CD14-positive monocyte (primary cell): ENCODE data around the gene LSM3. TPM values are rescaled to one million over a fixed set of nuclear protein-coding genes. Genes with fewer than 3 reads are reported as not detected.
A peak's percentile ranks its signal among the peaks of the same experiment; 100 is the strongest.

Experiments
- DNase-seq, 3 donors: peaks; one replicate each; pipeline ENCODE4 v3.0.0-alpha.2; 2011 to 2022
- H2AFZ ChIP-seq: 2 replicates; pipeline ENCODE4 v1.6.0; 2012; ENCODE audit warnings: mild to moderate bottlenecking, low read depth, low read length, inconsistent platforms; ENCODE audit not compliant: insufficient read depth, poor library complexity, severe bottlenecking
- H3K27ac ChIP-seq, 2 donors: 1 replicate in 1 of 2; 2 replicates in 1 of 2; pipeline ENCODE4 v1.5.1; 2012 to 2013; ENCODE audit warnings: low read length in 2 of 2, control low read depth in 1 of 2, inconsistent platforms in 1 of 2, low read depth in 1 of 2, mild to moderate bottlenecking in 1 of 2
- H3K27me3 ChIP-seq, 2 donors: one replicate each; pipeline versions ENCODE4 v1.6.0 to v1.6.1; 2011 to 2013; ENCODE audit warnings: low read length in 2 of 2; ENCODE audit not compliant: control insufficient read depth in 2 of 2, insufficient read depth in 2 of 2
- H3K36me3 ChIP-seq, 2 donors: replicated peaks in 1 of 2; 1 replicate in 1 of 2; 2 replicates in 1 of 2; pipeline versions ENCODE4 v1.5.1 to v1.6.1; 2012 to 2013; ENCODE audit warnings: low read length in 2 of 2, control low read depth in 1 of 2, inconsistent platforms in 1 of 2, mild to moderate bottlenecking in 1 of 2; ENCODE audit not compliant: insufficient read depth in 2 of 2, control insufficient read depth in 1 of 2
- H3K4me1 ChIP-seq, 2 donors: 1 replicate in 1 of 2; 2 replicates in 1 of 2; pipeline versions ENCODE4 v1.5.1 to v1.6.1; 2012 to 2013; ENCODE audit warnings: low read length in 2 of 2, control low read depth in 1 of 2, inconsistent platforms in 1 of 2, mild to moderate bottlenecking in 1 of 2, moderate library complexity in 1 of 2; ENCODE audit not compliant: insufficient read depth in 2 of 2, control insufficient read depth in 1 of 2
- H3K4me2 ChIP-seq: replicated peaks from 2 replicates; pipeline ENCODE3; 2012; ENCODE audit warnings: low read length, moderate library complexity, mild to moderate bottlenecking; ENCODE audit not compliant: poor library complexity, severe bottlenecking; ENCODE audit errors: extremely low read depth
- H3K4me3 ChIP-seq, 3 experiments: fragments of 200-600 bp in 1 of 3; sonication (generic) in 1 of 3; replicated peaks in 1 of 3; 1 replicate in 2 of 3; 2 replicates in 1 of 3; pipeline ENCODE4 v1.5.1; 2011 to 2013; ENCODE audit warnings: low read length in 3 of 3, mild to moderate bottlenecking in 3 of 3, control low read depth in 2 of 3, low read depth in 2 of 3, inconsistent platforms in 1 of 3, moderate library complexity in 1 of 3
- H3K79me2 ChIP-seq: 2 replicates; pipeline ENCODE4 v1.6.0; 2012; ENCODE audit warnings: mild to moderate bottlenecking, control low read depth, inconsistent platforms, low read length, moderate library complexity; ENCODE audit not compliant: insufficient read depth
- H3K9ac ChIP-seq: 2 replicates; pipeline ENCODE4 v1.6.0; 2017; ENCODE audit warnings: low read length, mild to moderate bottlenecking; ENCODE audit not compliant: insufficient read depth, poor library complexity, severe bottlenecking
- H3K9me3 ChIP-seq, 2 donors: replicated peaks in 1 of 2; 1 replicate in 1 of 2; 2 replicates in 1 of 2; pipeline versions ENCODE4 v1.5.1 to v1.6.1; 2012 to 2013; ENCODE audit warnings: low read length in 2 of 2, control low read depth in 1 of 2; ENCODE audit not compliant: control insufficient read depth in 1 of 2, insufficient read depth in 1 of 2
- H4K20me1 ChIP-seq: 2 replicates; pipeline ENCODE4 v1.6.0; 2012; ENCODE audit warnings: mild to moderate bottlenecking, low read length, control low read depth, moderate library complexity; ENCODE audit not compliant: insufficient read depth
- H3K27ac Mint-ChIP-seq, 7 donors: one replicate each; pipeline ENCODE4 v1.8.0; 2020; ENCODE audit warnings: mild to moderate bottlenecking in 7 of 7, mixed read lengths in 7 of 7, moderate library complexity in 6 of 7, inconsistent platforms in 2 of 7
- H3K27me3 Mint-ChIP-seq, 3 donors: one replicate each; pipeline ENCODE4 v1.8.0; 2021 to 2022; ENCODE audit warnings: low read depth in 3 of 3, mild to moderate bottlenecking in 3 of 3, mixed read lengths in 3 of 3, moderate library complexity in 3 of 3, inconsistent platforms in 1 of 3
- H3K36me3 Mint-ChIP-seq, 2 donors: one replicate each; pipeline ENCODE4 v1.8.0; 2020; ENCODE audit warnings: mixed read lengths in 2 of 2, inconsistent platforms in 1 of 2, mild to moderate bottlenecking in 1 of 2
- H3K4me1 Mint-ChIP-seq: one replicate; pipeline ENCODE4 v1.8.0; 2020; ENCODE audit warnings: mild to moderate bottlenecking, mixed read lengths
- H3K4me3 Mint-ChIP-seq, 2 donors: one replicate each; pipeline ENCODE4 v1.8.0; 2020; ENCODE audit warnings: mild to moderate bottlenecking in 2 of 2, mixed read lengths in 2 of 2, moderate library complexity in 1 of 2
- H3K9me3 Mint-ChIP-seq, 7 donors: one replicate each; pipeline ENCODE4 v1.8.0; 2020 to 2022; ENCODE audit warnings: mixed read lengths in 7 of 7, mild to moderate bottlenecking in 6 of 7, moderate library complexity in 6 of 7, inconsistent platforms in 2 of 7
- WGBS: methylation state at CpG from one replicate; pipeline ENCODE4 v1.1.5; 2013; ENCODE audit warnings: missing lambda C conversion rate; ENCODE audit not compliant: insufficient coverage; 5-methylcytosine and 5-hydroxymethylcytosine counted together
- intact Hi-C, 2 donors: fragments of 100-400 bp; cut with micrococcal nuclease; formaldehyde crosslinking; loops; one replicate each; pipeline versions ENCODE4 v1.15.0 to v1.15.1; 2023
- polyA plus RNA-seq, 3 donors: library from polyadenylated mRNA; depleted of rRNA in 1 of 3; unstranded in 2 of 3; stranded (reverse) in 1 of 3; fragments of 300-500 nt in 2 of 3; fragments of >200 nt in 1 of 3; fragmentation: Illumina TruSeq in 2 of 3; gene quantifications; 1 replicate in 2 of 3; 2 replicates in 1 of 3; pipeline ENCODE4 v1.2.3, GENCODE V29; 2012 to 2021
- TF ChIP-seq, protein P1 (sequence below): fragments of 200-600 bp; IDR thresholded peaks from one replicate; pipeline ENCODE4 v1.8.0; 2022; ENCODE audit warnings: antibody characterized with exemption, mild to moderate bottlenecking

The LSM3 gene
- polyA plus RNA-seq, 3 donors: 4.1 to 23.2 (median 19.8) TPM

DNA sequence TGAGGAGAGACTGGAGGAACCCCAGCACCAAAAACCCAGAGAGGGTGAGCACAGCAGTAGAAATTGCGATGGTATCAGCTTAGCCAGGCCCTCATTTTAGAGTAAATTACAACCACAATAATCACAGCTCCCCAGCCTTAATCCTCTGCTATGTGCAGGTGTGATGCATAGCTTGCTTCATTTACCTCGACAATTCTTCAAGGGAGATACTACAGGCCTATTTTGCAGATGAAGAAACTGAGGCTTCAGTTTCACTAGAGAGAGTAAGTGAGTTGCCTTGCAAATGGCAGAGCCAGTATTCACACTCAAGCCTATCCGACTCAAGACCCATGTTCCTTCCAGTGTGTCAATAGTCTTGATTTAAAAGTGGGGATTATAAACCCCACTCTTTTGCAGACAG lies 33.4 kb downstream of the LSM3 start:
- Histone ChIP-seq H3K27me3 (no peaks in the 10 kb centered on the region), H3K9ac (no peak overlapping the region), H3K9me3 (no peaks in the 10 kb centered on the region), H3K4me3 (no peak overlapping the region), H3K27ac (no peak overlapping the region), H3K79me2 (no peaks in the 10 kb centered on the region), H3K36me3 (no peaks in the 10 kb centered on the region), H2AFZ (no peak overlapping the region), H3K4me1 (no peaks in the 10 kb centered on the region), H4K20me1 (no peaks in the 10 kb centered on the region), H3K4me2 (no peak overlapping the region)
- intact Hi-C loops: no loop called here
- Mint-ChIP-seq H3K27me3 (peaks cover 0 to 4% (median 2%) of the 10 kb centered on the region in 3 donors), H3K4me3 (no peak overlapping the region), H3K9me3 (peaks cover 0 to 2% (median 0%) of the 10 kb centered on the region in 7 donors), H3K4me1 (peaks cover 10% of the 10 kb centered on the region), H3K36me3 (no peaks in the 10 kb centered on the region), H3K27ac (no peak overlapping the region)
- TF ChIP-seq, protein P1, sequence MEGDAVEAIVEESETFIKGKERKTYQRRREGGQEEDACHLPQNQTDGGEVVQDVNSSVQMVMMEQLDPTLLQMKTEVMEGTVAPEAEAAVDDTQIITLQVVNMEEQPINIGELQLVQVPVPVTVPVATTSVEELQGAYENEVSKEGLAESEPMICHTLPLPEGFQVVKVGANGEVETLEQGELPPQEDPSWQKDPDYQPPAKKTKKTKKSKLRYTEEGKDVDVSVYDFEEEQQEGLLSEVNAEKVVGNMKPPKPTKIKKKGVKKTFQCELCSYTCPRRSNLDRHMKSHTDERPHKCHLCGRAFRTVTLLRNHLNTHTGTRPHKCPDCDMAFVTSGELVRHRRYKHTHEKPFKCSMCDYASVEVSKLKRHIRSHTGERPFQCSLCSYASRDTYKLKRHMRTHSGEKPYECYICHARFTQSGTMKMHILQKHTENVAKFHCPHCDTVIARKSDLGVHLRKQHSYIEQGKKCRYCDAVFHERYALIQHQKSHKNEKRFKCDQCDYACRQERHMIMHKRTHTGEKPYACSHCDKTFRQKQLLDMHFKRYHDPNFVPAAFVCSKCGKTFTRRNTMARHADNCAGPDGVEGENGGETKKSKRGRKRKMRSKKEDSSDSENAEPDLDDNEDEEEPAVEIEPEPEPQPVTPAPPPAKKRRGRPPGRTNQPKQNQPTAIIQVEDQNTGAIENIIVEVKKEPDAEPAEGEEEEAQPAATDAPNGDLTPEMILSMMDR: no peak
- WGBS: no CpG with 5 or more reads among the region's 3 CpGs
- no peak for DNase-seq

DNA sequence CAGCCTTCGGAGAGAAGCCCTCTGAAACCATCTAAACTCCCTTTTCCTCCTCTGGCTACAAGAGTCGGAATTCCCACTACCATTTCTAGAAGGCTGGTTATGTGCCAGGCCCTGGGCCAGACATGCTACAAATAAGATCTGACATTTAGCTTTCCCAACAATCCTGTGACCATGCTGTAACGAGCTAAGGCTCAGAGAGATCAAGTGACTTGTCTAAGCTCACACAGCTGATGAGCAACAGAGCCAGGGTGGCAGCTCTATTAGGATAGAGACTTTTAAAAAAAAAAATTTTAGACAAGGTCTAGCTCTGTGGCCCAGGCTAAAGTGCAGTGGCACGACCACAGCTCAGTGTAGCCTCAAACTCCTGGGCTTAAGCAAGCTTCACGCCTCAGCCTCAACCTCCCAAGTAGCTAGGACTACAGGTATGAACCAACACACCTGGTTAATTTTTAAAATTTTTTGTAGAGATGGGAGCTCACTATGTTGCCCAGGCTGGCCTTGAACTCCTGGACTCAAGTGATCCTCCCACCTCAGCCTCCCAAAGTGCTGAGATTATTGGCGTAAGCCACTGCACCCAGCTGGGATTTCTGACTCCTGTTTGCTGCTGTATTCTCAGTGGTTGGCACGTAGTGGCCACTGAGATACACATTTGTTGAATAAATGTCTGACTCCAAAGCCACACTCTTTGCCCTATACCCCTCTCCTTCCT lies 34.6 kb downstream of the LSM3 start:
- intact Hi-C loops: no loop called here
- H3K9me3 Mint-ChIP-seq: peaks cover 0 to 2% (median 0%) of the 10 kb centered on the region in 7 donors
- H3K79me2 ChIP-seq: no peaks in the 10 kb centered on the region
- no peaks in the 10 kb centered on the region for H3K36me3 Mint-ChIP-seq
- H3K4me3 Mint-ChIP-seq: no peak overlapping the region
- H3K36me3 ChIP-seq: no peaks in the 10 kb centered on the region
- no peak overlapping the region for H2AFZ ChIP-seq
- H3K4me3 ChIP-seq: no peak overlapping the region
- no peaks in the 10 kb centered on the region for H3K27me3 ChIP-seq
- H4K20me1 ChIP-seq: no peaks in the 10 kb centered on the region
- no peaks in the 10 kb centered on the region for H3K4me1 ChIP-seq
- no peak for DNase-seq
- no peak overlapping the region for H3K4me2 ChIP-seq
- no peak overlapping the region for H3K9ac ChIP-seq
- 97% methylated on average over 5 of the region's 7 CpGs for WGBS
- H3K9me3 ChIP-seq: no peaks in the 10 kb centered on the region
- H3K27ac Mint-ChIP-seq: peak overlapping the region in 1 of 7 donors; percentile 26
- peaks cover 0 to 4% (median 2%) of the 10 kb centered on the region in 3 donors for H3K27me3 Mint-ChIP-seq
- H3K4me1 Mint-ChIP-seq: peaks cover 13% of the 10 kb centered on the region
- TF ChIP-seq, protein P1: no peak
- H3K27ac ChIP-seq: no peak overlapping the region
